Lung microvascular endothelial cell (primary cell): ENCODE data around the gene ATP8A2. TPM values are rescaled to one million over a fixed set of nuclear protein-coding genes. Genes with fewer than 3 reads are reported as not detected.
"Not testable (repeated sequence)": the region's sequence is repeated elsewhere in the genome, so short reads cannot be mapped to it uniquely, and the experiment has no call there.

Source experiments
- DNase-seq, 2 donors: peaks; one replicate each; pipeline versions ENCODE4 v3.0.0 to v3.0.0-alpha.2; 2010; ENCODE audit warnings: low read depth in 2 of 2
- total RNA-seq: library from RNA; depleted of rRNA; stranded (reverse); fragments of >200 nt; gene quantifications from 2 replicates; pipeline ENCODE4 v1.2.1, GENCODE V29; 2014

Gene ATP8A2
- total RNA-seq, 1 donor from 2014 or later, result under 0.01 TPM

DNA sequence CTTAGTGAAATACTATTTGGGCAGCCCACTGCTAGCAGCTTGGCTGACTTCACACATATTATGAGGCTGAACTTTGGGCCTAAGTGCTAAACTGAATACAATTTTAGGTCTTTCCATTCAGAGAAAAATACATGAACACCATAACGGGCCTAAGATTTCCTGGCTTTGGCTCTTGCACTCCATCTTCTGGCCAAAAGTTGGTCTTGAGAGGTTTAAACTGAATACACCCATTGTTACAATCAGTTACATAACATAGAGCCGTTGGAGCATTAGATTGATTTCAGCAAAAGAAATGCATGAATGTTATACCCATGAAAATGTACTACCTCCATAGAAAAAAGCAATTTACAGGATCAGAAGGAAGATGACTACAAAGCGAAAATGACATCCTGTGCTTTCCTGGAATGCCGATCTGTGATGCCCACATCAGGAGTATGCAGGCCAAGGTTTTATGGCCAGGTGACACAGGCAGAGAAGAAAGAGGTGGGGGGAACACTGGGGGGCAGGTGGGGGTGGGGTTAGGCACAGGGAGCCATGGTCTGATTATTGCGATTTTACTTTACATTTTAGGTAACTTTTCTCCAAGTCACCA is 691.2 kb downstream of the ATP8A2 start:
- DNase-seq, result peak; percentile 65 to 68

- DNase-seq, result not testable (repeated sequence)
Measured at GRCh38 chr13:26066492-26066891, 694.7 kb downstream of the ATP8A2 start.

DNA sequence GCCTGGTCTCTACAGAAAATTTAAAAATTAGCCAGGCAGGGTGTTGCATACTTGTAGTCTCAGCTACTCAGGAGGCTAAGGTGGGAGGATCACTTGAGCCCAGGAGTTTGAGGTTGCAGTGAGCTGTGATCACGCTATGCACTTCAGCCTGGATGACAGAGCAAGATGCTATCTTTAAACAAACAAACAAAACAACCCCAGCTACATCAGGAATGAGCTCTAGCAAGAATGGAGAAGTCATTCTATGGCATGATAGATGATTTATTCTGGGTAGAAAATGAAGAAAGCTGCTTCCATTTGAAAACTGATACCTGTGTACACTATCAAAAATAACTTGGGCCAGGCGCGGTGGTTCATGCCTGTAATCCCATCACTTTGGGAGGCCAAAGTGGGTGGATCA is 695.8 kb downstream of the ATP8A2 start:
- no peak for DNase-seq

DNA sequence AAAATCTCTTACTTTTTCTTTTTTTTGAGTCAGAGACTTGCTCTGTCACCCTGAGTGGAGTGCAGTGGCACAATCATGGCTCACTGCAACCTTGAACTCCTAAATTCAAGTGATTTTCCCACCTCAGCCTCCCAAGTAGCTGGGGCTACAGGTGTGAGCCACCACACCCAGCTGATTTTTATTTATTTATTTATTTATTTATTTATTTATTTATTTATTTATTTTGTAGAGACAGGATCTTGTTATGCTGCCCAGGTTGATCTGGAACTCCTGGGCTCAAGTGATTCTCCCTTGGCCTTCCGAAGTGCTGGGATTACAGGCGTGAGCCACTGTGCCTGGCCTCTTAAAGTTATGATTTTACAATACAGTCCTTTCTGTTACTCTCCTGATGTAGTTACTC is 696.6 kb downstream of the ATP8A2 start:
- DNase-seq, result not testable (repeated sequence)

GRCh38 chr13:26069642-26070041 is 697.9 kb downstream of the ATP8A2 start:
- not testable (repeated sequence) for DNase-seq

DNA sequence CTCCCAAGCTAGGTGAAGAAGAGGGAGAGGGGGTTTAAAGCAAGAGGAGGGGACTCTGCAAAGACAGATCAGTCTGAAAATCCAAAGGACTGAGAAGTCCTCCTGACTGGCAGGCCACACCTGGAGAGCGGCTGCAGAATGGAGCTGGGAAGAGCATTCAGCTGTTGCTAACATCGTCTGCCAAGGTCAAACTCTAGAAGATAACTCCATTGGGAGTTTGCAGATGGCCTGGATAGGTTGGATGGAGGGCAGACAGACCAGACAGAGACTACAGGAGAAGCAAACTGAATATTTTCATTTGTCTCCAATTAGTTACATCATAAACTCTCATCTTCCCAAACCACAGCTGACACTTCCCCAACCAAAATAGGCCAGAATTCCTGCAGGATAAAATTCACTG is 699.9 kb downstream of the ATP8A2 start:
- no peak for DNase-seq

DNA sequence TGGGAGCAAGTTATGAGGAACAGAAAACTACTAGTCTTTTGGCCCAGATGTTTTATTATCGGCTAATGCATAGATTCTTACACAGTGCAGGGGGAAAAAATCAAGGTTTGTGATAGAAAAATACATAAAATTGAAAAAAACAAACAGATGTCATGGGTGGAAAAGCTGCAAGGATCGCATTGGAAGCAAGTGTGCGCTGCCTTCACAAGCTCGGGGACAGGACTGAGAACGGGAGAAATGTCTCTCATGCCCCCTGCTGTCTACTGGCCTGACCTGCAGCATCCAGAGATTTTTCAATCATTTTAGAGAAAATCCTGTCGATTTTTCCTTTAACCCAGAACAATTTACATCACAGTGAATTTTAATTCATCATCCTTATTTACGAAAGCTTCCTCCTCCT is 700.6 kb downstream of the ATP8A2 start:
- peak in 1 of 2 donors; percentile 7 for DNase-seq

DNA sequence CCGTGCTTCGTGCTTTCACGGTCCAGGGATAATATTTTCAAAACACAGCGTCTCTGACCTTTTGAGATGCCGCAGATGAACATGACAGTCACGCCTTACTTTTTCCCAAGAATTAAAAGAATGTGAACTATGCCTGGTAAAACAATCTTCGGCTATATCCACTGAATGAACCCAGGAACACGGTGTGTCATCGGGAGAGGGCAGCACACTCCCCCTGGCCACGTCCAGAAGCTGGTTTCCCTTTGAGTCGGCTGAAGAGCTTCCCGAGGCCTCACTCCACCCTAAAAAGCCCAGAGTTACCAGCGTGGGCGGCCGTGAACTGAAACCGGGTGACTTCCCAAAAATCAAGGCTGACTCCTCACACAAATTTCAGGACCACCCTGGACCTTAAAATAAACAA is 702.9 kb downstream of the ATP8A2 start:
- DNase-seq, result peak; percentile 9 to 14

Other genes starting within 250 kb of the ATP8A2 start
- not detected in 2 replicates for gene AMER2, start 199.7 kb upstream of the ATP8A2 start, total RNA-seq
- 19.8 and 24.6 TPM in 2 replicates for gene MTMR6, start 84.5 kb upstream of the ATP8A2 start, total RNA-seq
- gene NUP58, start 70.3 kb upstream of the ATP8A2 start, total RNA-seq, result 24.2 and 40.7 TPM in 2 replicates